K562 (cell line): ENCODE data around the gene SMU1. TPM values are rescaled to one million over a fixed set of nuclear protein-coding genes. Genes with fewer than 3 reads are reported as not detected.

Experiments
- ATAC-seq: fragments of 200-7000 bp; cut with Tn5 transposase; 3 replicates; pipeline ENCODE4 v1.9.1; 2020; ENCODE audit warnings: moderate library complexity
- BruUV-seq: library from RNA; stranded (reverse); fragments of 400-500 nt; replicated peaks from 2 replicates; lab custom pipeline; 2021; lab: Mats Ljungman, UMichigan
- CTCF ChIA-PET: fragments of 300-600 bp; formaldehyde crosslinking; extraction: SDS; loops from one replicate; lab custom pipeline; 2021; ENCODE audit warnings: low intra/inter-chr PET ratio; lab: Yijun Ruan, JAX
- POLR2A ChIA-PET: fragments of 300-600, 350-650 bp; sonication (Branson Sonifier 250); formaldehyde crosslinking; extraction: SDS; loops from one replicate; lab custom pipeline; 2021; ENCODE audit warnings: antibody characterized with exemption, inconsistent platforms; lab: Yijun Ruan, JAX
- DNase-seq, 4 experiments: peaks; one replicate each; pipeline versions ENCODE4 v3.0.0 to v3.0.0-alpha.2; 2011 to 2018; ENCODE audit warnings: low spot score in 3 of 4, mixed read lengths in 3 of 4; ENCODE audit errors: extremely low read depth in 1 of 4
- FAIRE-seq: peaks from 2 replicates; lab custom pipeline; 2011; peaks lifted over from hg19 to GRCh38; lab: Jason Lieb, UNC
- H2AFZ ChIP-seq: 2 replicates; pipeline ENCODE4 v1.6.0; 2011; ENCODE audit warnings: low read depth, low read length, control low read depth, inconsistent platforms
- H3K27ac ChIP-seq: fragments of 200-600 bp; 3 replicates; pipeline ENCODE4 v1.8.0; 2011; ENCODE audit warnings: low read depth, mild to moderate bottlenecking, control low read depth, inconsistent platforms, low read length, moderate library complexity, mixed read lengths; ENCODE audit errors: extremely low read depth
- H3K27me3 ChIP-seq, 2 experiments: fragments of 300-600 bp in 1 of 2; 2 replicates in 1 of 2; 3 replicates in 1 of 2; pipeline versions ENCODE4 v1.6.0 to v1.8.0; 2011; ENCODE audit warnings: inconsistent platforms in 2 of 2, low read length in 2 of 2, mild to moderate bottlenecking in 1 of 2, mixed read lengths in 1 of 2, moderate library complexity in 1 of 2; ENCODE audit not compliant: control insufficient read depth in 2 of 2, insufficient read depth in 2 of 2
- H3K36me3 ChIP-seq: fragments of 300-600 bp; 3 replicates; pipeline ENCODE4 v1.8.0; 2011; ENCODE audit warnings: mild to moderate bottlenecking, low read length, inconsistent platforms; ENCODE audit not compliant: control insufficient read depth, insufficient read depth
- H3K4me1 ChIP-seq, 2 experiments: fragments of 200-600 bp in 1 of 2; replicated peaks in 1 of 2; 2 replicates in 1 of 2; 3 replicates in 1 of 2; pipeline versions ENCODE4 v1.5.1 to v1.8.0; 2011; ENCODE audit warnings: inconsistent platforms in 2 of 2, low read length in 2 of 2, mild to moderate bottlenecking in 1 of 2, mixed read lengths in 1 of 2, moderate library complexity in 1 of 2; ENCODE audit not compliant: control insufficient read depth in 2 of 2, insufficient read depth in 2 of 2
- H3K4me2 ChIP-seq: 2 replicates; pipeline ENCODE4 v1.6.1; 2011; ENCODE audit warnings: low read length, control low read depth, inconsistent platforms, mixed read lengths; ENCODE audit not compliant: insufficient read depth
- H3K4me3 ChIP-seq: fragments of 200-600 bp; sonication (generic), shearing (Covaris generic); 2 replicates; pipeline ENCODE4 v1.5.1; 2016; ENCODE audit warnings: control low read depth, inconsistent platforms
- H3K79me2 ChIP-seq: fragments of 200-600 bp; 3 replicates; pipeline ENCODE4 v1.8.0; 2011; ENCODE audit warnings: low read length, inconsistent platforms; ENCODE audit not compliant: control insufficient read depth, insufficient read depth
- H3K9ac ChIP-seq, 2 experiments: 2 replicates each; pipeline versions ENCODE4 v1.6.0 to v1.6.1; 2011; ENCODE audit warnings: low read depth in 2 of 2, low read length in 2 of 2, control low read depth in 1 of 2, inconsistent platforms in 1 of 2, mild to moderate bottlenecking in 1 of 2, mixed read lengths in 1 of 2; ENCODE audit not compliant: insufficient read depth in 1 of 2
- H3K9me1 ChIP-seq: one replicate; pipeline ENCODE4 v1.6.0; 2011; ENCODE audit warnings: inconsistent platforms, mild to moderate bottlenecking, low read length, moderate library complexity; ENCODE audit not compliant: control insufficient read depth, insufficient read depth
- H3K9me3 ChIP-seq: replicated peaks from 2 replicates; pipeline ENCODE4 v1.5.1; 2011; ENCODE audit warnings: low read depth, low read length, inconsistent platforms; ENCODE audit not compliant: control insufficient read depth, insufficient read depth
- H4K20me1 ChIP-seq: replicated peaks from 2 replicates; pipeline ENCODE4 v1.6.1; 2011; ENCODE audit warnings: low read length, inconsistent platforms, mixed read lengths; ENCODE audit not compliant: control insufficient read depth, insufficient read depth
- ARID1B ChIP-seq: fragments of 450-650 bp; IDR thresholded peaks from 2 replicates; pipeline ENCODE4 v1.6.1; 2016; ENCODE audit warnings: antibody characterized with exemption, mild to moderate bottlenecking, inconsistent platforms
- CEBPB ChIP-seq: fragments of 450-650 bp; IDR thresholded peaks from 2 replicates; pipeline ENCODE4 v1.6.1; 2016; ENCODE audit warnings: missing genetic modification characterization, missing compliant biosample characterization
- CTBP1 ChIP-seq: fragments of 450-650 bp; IDR thresholded peaks from 2 replicates; pipeline ENCODE4 v1.6.1; 2016; ENCODE audit warnings: borderline replicate concordance
- NFIC ChIP-seq: fragments of 450-650 bp; IDR thresholded peaks from 2 replicates; pipeline ENCODE4 v1.6.1; 2017; ENCODE audit warnings: mild to moderate bottlenecking, inconsistent platforms
- SRSF1 ChIP-seq: fragments of 200-400 bp; formaldehyde crosslinking; IDR thresholded peaks from 2 replicates; pipeline ENCODE4 v1.6.1; 2017; ENCODE audit warnings: mild to moderate bottlenecking, low read depth, low read length, moderate library complexity
- TAF1 ChIP-seq: IDR thresholded peaks from 2 replicates; pipeline ENCODE4 v1.6.1; 2011; ENCODE audit warnings: mild to moderate bottlenecking, low read length, moderate library complexity; ENCODE audit not compliant: insufficient read depth, control insufficient read depth, severe bottlenecking; ENCODE audit errors: extremely low read depth
- THRA ChIP-seq: fragments of 450-650 bp; IDR thresholded peaks from 2 replicates; pipeline ENCODE4 v1.6.1; 2017; ENCODE audit warnings: mild to moderate bottlenecking, moderate library complexity
- TRIM24 ChIP-seq, 2 experiments: fragments of 450-650 bp; IDR thresholded peaks; 2 replicates each; pipeline ENCODE4 v1.6.1; 2016
- ZFP30 ChIP-seq: fragments of 250-450 bp; sonication (Bioruptor Pico); IDR thresholded peaks from 2 replicates; pipeline ENCODE4 v1.8.0; 2022; ENCODE audit warnings: moderate library complexity, mild to moderate bottlenecking, inconsistent platforms, borderline replicate concordance
- ZNF444 ChIP-seq: fragments of 250-450 bp; sonication (Bioruptor Pico); IDR thresholded peaks from 2 replicates; pipeline ENCODE4 v1.4.0; 2020; ENCODE audit warnings: mild to moderate bottlenecking, moderate library complexity
- ZNF707 ChIP-seq: fragments of 250-450 bp; sonication (Bioruptor Pico); conservative IDR thresholded peaks from 2 replicates; pipeline ENCODE4 v1.8.0; 2022; ENCODE audit warnings: inconsistent platforms, mild to moderate bottlenecking, moderate library complexity
- WGBS: fragments of 100-300 bp; shearing (Covaris generic); methylation state at CpG from one replicate; pipeline ENCODE4 v1.1.6; 2016; ENCODE audit warnings: low coverage, mixed read lengths; ENCODE audit not compliant: insufficient coverage; ENCODE audit errors: missing lambda C conversion rate; 5-methylcytosine and 5-hydroxymethylcytosine counted together
- in situ Hi-C: fragments of 300-500 bp; cut with MboI; formaldehyde crosslinking; loops from 4 replicates; pipeline ENCODE4 v1.15.0; 2018; ENCODE audit warnings: inconsistent platforms, mixed read lengths
- intact Hi-C: fragments of 100-400 bp; cut with micrococcal nuclease; formaldehyde crosslinking; loops from 2 replicates; pipeline ENCODE4 v1.14.2; 2022
- polyA plus RNA-seq, 8 experiments: library from polyadenylated mRNA; depleted of rRNA in 4 of 8; stranded (reverse) in 5 of 8; unstranded in 3 of 8; fragments of >200 nt; fragmentation: Nextera tagmentation in 2 of 8; fragmentation: Illumina TruSeq in 1 of 8; extraction: Ambion mirVana in 2 of 8; extraction: Trizol in 1 of 8; gene quantifications; 2 replicates each; pipeline versions ENCODE4 v1.2.1 to v1.2.3, GENCODE V29; 2011 to 2014; ENCODE audit warnings: inconsistent platforms in 1 of 8, missing spikeins in 1 of 8
- total RNA-seq, 7 experiments: library from RNA; depleted of rRNA in 6 of 7; stranded (reverse); fragments of >200 nt in 6 of 7; fragmentation: Illumina TruSeq in 2 of 7; extraction: Trizol in 2 of 7; gene quantifications; 2 replicates each; pipeline versions ENCODE4 v1.2.1 to v1.2.3, GENCODE V29; 2011 to 2021; ENCODE audit warnings: low replicate concordance in 1 of 7
- TF ChIP-seq, protein P1 (sequence below): fragments of 450-650 bp; IDR thresholded peaks from 2 replicates; pipeline ENCODE4 v1.6.1; 2018; ENCODE audit warnings: mild to moderate bottlenecking, low read depth; ENCODE audit not compliant: partially characterized antibody
- TF ChIP-seq, protein P2 (sequence below): fragments of 250-450 bp; sonication (Bioruptor Pico); IDR thresholded peaks from 2 replicates; pipeline ENCODE4 v1.8.0; 2021; ENCODE audit warnings: moderate library complexity, mild to moderate bottlenecking, inconsistent platforms
- TF ChIP-seq, protein P3 (sequence below): fragments of 250-450 bp; sonication (Bioruptor Pico); IDR thresholded peaks from 2 replicates; pipeline ENCODE4 v1.5.0; 2021
- TF ChIP-seq, protein P4 (sequence below): fragments of 250-450 bp; sonication (Bioruptor Pico); IDR thresholded peaks from 2 replicates; pipeline ENCODE4 v1.4.0; 2020; ENCODE audit warnings: mild to moderate bottlenecking, moderate library complexity

Gene SMU1
- total and polyA plus RNA-seq, 9 of the 15 experiments (the other 6 are each of a cell fraction or from before 2014, with no cell fraction given), result 13.2 to 33.4 (median 20.7) TPM

DNA sequence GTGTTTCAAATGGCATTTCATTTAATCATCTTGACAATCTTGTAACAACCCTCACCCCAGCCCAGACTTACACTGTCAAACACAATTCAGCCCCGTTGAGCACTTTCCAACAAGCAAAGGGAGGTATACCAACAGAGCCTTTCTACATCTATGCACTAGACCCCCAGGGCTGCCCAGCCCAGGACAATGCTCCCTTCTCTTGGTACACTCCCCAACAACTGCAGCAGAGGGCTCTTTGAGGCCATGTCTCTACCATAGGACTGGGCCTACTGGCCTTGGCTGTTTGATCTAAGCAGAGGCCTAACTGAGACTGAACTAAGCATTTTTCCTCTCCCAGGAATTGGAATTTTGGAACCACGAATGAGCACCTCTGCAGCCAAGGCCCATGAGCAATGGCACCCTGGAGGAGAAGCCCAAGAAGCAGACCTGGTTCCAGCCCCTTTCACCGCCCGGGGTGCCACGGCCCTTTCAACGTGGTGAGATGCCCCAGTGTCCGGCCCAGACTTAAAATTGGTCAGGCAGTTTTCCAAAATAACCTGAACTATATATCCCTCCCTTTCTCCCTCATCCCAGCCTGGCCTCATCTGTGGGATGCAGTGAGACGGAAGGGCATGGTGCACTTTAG lies 47.0 kb upstream of the SMU1 start:
- no peak for FAIRE-seq
- Histone ChIP-seq H3K27me3 (no peaks in the 10 kb centered on the region), H3K27ac (no peak overlapping the region), H3K9ac (no peak overlapping the region), H3K79me2 (no peaks in the 10 kb centered on the region), H3K36me3 (peaks cover 22% of the 10 kb centered on the region; the same call in 2 of the 3 replicates), H3K9me1 (no peaks in the 10 kb centered on the region), H4K20me1 (no peaks in the 10 kb centered on the region; the same call in 1 of the 2 replicates), H2AFZ (no peak overlapping the region), H3K4me2 (no peak overlapping the region), H3K4me1 (peaks cover 0 to 6% of the 10 kb centered on the region in 2 experiments; a peak in 3 of 5 replicates), H3K9me3 (no peaks in the 10 kb centered on the region), H3K4me3 (no peak overlapping the region)
- POLR2A ChIA-PET, result no interaction called here
- no peak for ATAC-seq
- intact Hi-C loops, result no loop called here
- no peak for DNase-seq
- in situ Hi-C loops, result no loop called here
- 73% methylated on average over 3 of the region's 8 CpGs for WGBS
- CTCF ChIA-PET, result no interaction called here
- no TSS peak for BruUV-seq
- TF ChIP-seq NFIC (no peak), TRIM24 (IDR thresholded peaks at IDR 0.05) (no peak), ZFP30 (no peak), CEBPB (tag) (no peak), SRSF1 (no peak), ARID1B (no peak), CTBP1 (no peak), THRA (no peak), ZNF707 (CRISPR knock-in tag) (no peak), ZNF444 (CRISPR knock-in tag) (no peak), TAF1 (no peak)
- TF ChIP-seq, protein P1, sequence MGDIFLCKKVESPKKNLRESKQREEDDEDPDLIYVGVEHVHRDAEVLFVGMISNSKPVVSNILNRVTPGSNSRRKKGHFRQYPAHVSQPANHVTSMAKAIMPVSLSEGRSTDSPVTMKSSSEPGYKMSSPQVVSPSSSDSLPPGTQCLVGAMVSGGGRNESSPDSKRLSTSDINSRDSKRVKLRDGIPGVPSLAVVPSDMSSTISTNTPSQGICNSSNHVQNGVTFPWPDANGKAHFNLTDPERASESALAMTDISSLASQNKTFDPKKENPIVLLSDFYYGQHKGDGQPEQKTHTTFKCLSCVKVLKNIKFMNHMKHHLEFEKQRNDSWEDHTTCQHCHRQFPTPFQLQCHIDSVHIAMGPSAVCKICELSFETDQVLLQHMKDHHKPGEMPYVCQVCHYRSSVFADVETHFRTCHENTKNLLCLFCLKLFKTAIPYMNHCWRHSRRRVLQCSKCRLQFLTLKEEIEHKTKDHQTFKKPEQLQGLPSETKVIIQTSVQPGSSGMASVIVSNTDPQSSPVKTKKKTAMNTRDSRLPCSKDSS, result no peak
- TF ChIP-seq, protein P2, sequence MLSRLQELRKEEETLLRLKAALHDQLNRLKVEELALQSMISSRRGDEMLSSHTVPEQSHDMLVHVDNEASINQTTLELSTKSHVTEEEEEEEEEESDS (CRISPR knock-in tag), result no peak
- TF ChIP-seq, protein P3, sequence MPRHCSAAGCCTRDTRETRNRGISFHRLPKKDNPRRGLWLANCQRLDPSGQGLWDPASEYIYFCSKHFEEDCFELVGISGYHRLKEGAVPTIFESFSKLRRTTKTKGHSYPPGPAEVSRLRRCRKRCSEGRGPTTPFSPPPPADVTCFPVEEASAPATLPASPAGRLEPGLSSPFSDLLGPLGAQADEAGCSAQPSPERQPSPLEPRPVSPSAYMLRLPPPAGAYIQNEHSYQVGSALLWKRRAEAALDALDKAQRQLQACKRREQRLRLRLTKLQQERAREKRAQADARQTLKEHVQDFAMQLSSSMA (CRISPR knock-in tag), result no peak
- TF ChIP-seq, protein P4, sequence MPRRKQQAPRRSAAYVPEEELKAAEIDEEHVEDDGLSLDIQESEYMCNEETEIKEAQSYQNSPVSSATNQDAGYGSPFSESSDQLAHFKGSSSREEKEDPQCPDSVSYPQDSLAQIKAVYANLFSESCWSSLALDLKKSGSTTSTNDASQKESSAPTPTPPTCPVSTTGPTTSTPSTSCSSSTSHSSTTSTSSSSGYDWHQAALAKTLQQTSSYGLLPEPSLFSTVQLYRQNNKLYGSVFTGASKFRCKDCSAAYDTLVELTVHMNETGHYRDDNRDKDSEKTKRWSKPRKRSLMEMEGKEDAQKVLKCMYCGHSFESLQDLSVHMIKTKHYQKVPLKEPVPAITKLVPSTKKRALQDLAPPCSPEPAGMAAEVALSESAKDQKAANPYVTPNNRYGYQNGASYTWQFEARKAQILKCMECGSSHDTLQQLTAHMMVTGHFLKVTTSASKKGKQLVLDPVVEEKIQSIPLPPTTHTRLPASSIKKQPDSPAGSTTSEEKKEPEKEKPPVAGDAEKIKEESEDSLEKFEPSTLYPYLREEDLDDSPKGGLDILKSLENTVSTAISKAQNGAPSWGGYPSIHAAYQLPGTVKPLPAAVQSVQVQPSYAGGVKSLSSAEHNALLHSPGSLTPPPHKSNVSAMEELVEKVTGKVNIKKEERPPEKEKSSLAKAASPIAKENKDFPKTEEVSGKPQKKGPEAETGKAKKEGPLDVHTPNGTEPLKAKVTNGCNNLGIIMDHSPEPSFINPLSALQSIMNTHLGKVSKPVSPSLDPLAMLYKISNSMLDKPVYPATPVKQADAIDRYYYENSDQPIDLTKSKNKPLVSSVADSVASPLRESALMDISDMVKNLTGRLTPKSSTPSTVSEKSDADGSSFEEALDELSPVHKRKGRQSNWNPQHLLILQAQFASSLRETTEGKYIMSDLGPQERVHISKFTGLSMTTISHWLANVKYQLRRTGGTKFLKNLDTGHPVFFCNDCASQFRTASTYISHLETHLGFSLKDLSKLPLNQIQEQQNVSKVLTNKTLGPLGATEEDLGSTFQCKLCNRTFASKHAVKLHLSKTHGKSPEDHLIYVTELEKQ, result no peak
